GM06990 (cell line): Measurements from ENCODE around the gene B2M.
A peak's percentile ranks its signal among the peaks of the same experiment; 100 is the strongest.

ENCODE experiments used
- DNase-seq: peaks from one replicate; pipeline ENCODE4 v3.0.0-alpha.2; 2011; ENCODE audit not compliant: insufficient read length; ENCODE audit errors: extremely low read depth
- H3K27me3 ChIP-seq: replicated peaks from 2 replicates; pipeline ENCODE4 v1.6.0; 2011; ENCODE audit warnings: low read length; ENCODE audit not compliant: control insufficient read depth, insufficient read depth
- H3K36me3 ChIP-seq: 2 replicates; pipeline ENCODE4 v1.5.1; 2011; ENCODE audit warnings: low read length; ENCODE audit not compliant: control insufficient read depth, insufficient read depth
- H3K4me3 ChIP-seq: replicated peaks from 2 replicates; pipeline ENCODE4 v1.5.1; 2011; ENCODE audit warnings: low read depth, mild to moderate bottlenecking, control low read depth, low read length
- TF ChIP-seq, protein P1 (sequence below): IDR thresholded peaks from 2 replicates; pipeline ENCODE4 v1.5.1; 2011; ENCODE audit warnings: low read length, control low read depth, mild to moderate bottlenecking, inconsistent platforms; ENCODE audit not compliant: insufficient read depth, poor library complexity, severe bottlenecking

B2M gene

DNA sequence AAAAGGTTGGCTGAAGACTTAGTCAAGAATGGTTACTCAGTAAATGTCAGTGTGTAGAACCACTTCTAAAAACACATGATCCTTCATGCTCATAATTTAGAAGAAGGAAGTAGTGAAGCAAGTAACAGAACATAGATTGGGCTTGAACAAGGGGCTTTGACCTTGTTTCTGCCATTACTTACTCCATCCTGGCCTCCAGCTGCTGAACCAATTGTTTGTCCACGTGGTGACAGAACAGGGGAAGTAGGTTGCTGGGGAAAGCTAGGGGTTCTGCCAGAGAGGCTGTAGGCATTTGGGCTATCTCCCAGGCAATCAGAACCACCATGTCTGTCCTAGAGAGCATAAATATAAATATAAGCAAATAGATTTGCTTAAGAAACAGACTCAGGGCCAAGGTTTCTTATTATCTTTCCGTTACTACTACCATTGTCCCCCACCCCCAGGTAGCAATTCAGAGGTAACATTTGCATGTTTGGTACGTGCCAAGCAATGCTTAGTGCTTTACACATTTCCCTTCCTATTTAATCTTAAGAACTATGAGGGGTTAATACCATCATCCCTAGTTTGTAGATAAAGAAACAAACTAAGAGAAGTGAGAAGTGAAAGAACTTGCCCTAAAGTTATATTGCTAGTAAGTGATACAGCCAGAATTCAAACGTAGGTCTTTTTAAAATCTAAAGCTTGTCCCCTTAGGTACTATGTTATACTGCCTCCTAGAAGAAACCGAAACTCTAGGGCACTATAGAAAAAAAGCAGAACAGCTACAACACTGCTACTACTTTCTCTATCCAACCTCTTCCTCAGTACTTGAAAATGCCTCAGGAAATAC, 44.9 kb upstream of the B2M start:
- H3K36me3 ChIP-seq: no peaks in the 10 kb centered on the region
- no peaks in the 10 kb centered on the region for H3K27me3 ChIP-seq
- H3K4me3 ChIP-seq: peak overlapping the region; percentile 16
- TF ChIP-seq, protein P1, sequence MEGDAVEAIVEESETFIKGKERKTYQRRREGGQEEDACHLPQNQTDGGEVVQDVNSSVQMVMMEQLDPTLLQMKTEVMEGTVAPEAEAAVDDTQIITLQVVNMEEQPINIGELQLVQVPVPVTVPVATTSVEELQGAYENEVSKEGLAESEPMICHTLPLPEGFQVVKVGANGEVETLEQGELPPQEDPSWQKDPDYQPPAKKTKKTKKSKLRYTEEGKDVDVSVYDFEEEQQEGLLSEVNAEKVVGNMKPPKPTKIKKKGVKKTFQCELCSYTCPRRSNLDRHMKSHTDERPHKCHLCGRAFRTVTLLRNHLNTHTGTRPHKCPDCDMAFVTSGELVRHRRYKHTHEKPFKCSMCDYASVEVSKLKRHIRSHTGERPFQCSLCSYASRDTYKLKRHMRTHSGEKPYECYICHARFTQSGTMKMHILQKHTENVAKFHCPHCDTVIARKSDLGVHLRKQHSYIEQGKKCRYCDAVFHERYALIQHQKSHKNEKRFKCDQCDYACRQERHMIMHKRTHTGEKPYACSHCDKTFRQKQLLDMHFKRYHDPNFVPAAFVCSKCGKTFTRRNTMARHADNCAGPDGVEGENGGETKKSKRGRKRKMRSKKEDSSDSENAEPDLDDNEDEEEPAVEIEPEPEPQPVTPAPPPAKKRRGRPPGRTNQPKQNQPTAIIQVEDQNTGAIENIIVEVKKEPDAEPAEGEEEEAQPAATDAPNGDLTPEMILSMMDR: no peak
- peak; percentile 49 for DNase-seq

DNA sequence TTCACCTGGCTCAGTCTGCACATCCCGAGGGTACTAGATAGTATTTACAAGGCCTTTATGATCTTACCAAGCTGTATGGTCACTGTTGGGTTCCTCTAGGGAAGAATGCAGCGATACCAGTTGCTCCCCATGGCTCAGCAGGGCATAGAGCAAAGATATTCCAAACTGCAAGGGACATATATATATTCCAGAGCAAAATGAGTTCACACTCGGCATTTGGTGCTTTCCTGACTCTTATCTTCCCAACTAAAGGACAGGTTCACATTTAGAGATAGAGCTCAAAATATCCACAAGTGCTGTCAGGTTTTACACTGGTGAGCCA, 44.3 kb upstream of the B2M start:
- no peaks in the 10 kb centered on the region for H3K27me3 ChIP-seq
- H3K4me3 ChIP-seq: no peak overlapping the region; the same call in 1 of the 2 replicates
- TF ChIP-seq, protein P1: no peak
- no peak for DNase-seq
- H3K36me3 ChIP-seq: no peaks in the 10 kb centered on the region

DNA sequence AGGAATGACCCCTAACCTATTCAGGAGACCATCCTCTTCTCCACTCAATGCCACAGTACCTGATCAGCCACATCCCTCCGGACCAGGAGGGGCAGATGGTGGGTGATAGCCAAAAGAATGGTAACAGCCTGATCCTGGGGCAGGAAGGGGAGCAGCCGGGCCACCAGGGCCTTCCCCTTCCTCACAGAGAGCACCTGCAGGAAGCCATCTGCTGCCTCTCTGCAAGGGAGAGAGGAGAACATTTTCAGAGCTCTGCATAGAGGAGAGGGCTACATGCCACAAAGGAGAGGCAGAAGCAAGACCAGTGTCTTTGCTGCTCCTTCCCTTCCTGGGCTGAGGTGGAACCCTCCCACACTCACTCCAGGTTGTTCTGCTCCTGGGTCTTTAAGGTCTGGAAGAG, 42.4 kb upstream of the B2M start:
- TF ChIP-seq, protein P1: no peak
- Histone ChIP-seq H3K36me3 (no peaks in the 10 kb centered on the region), H3K27me3 (no peaks in the 10 kb centered on the region), H3K4me3 (no peak overlapping the region)
- DNase-seq: no peak

DNA sequence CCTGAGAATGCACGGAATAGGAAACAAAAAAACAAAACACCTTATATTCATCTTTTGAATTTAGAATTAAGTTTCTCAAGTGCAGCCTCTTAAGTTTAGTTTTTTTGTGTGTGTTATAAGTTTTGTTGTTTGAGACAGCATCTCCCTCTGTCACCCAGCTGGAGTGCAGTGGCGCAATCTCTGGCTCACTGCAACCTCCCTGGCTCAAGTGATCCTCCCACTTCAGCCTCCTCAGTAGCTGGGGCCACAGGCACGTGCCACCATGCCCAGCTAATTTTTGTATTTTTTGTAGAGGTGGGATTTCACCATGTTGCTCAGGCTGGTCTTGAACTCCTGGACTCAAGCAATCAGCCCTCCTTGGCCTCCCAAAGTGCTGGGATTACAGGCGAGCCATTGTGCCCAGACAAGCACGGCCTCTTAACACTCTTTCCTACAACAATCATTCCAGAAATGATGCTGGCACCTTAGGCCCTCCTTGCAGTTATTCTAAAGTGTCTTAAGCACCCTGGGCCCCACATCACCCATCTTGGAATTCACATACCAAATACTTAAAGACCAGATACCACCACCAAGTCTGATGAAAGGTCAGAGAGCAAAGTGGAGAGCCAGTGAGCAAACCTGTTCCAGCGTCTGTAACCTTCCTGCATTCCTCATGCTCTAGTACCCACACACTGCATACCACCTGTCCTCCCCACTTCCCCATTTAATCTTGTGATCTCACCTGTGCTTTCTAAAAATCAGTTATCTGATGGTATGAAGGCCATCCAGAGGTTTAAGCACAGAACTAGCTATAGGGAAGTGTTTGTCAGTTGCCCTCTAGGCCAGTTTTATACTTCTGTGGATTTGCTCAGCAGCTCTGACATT, 41.0 kb upstream of the B2M start:
- H3K36me3 ChIP-seq: no peaks in the 10 kb centered on the region
- no peak for DNase-seq
- H3K4me3 ChIP-seq: no peak overlapping the region
- no peaks in the 10 kb centered on the region for H3K27me3 ChIP-seq
- TF ChIP-seq, protein P1: no peak

DNA sequence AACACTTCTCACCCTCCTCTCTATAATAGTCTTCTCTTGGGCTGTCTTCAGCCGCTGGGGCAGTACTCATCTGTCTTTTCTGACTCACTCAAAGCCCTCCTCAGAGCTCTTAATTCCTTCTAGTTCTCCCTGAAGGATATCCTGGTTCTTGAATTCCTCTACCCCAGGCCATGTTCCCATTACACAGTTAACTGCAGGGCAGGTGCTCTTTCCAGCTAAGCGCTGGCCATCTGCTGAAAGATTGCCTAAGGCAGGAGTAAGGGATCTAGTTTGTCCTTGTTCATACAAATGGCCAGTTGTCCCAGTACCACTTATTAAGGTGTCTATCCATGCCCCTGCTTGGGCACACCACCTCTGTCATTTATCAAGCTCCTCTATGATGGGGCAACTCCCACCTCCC, 37.7 kb upstream of the B2M start:
- DNase-seq: no peak
- H3K27me3 ChIP-seq: no peaks in the 10 kb centered on the region
- H3K36me3 ChIP-seq: no peaks in the 10 kb centered on the region
- TF ChIP-seq, protein P1: no peak
- H3K4me3 ChIP-seq: no peak overlapping the region
